Epithelial cell of proximal tubule (primary cell): Measurements from ENCODE around the gene PTPRT. TPM values are rescaled to one million over a fixed set of nuclear protein-coding genes. Genes with fewer than 3 reads are reported as not detected.

Source experiments
- DNase-seq: peaks from one replicate; pipeline ENCODE4 v3.0.0-alpha.2; 2011; ENCODE audit warnings: low read depth
- H3K4me3 ChIP-seq: 2 replicates; pipeline ENCODE4 v1.5.1; 2011; ENCODE audit warnings: low read depth, mild to moderate bottlenecking, low read length
- CTCF ChIP-seq: conservative IDR thresholded peaks from 2 replicates; pipeline ENCODE4 v1.5.1; 2012; ENCODE audit warnings: low read depth, mild to moderate bottlenecking, low read length
- total RNA-seq: library from RNA; depleted of rRNA; stranded (reverse); fragments of >200 nt; gene quantifications from 2 replicates; pipeline ENCODE4 v1.2.3, GENCODE V29; 2015

The PTPRT gene
- total RNA-seq, 1 donor from 2014 or later = not detected

DNA sequence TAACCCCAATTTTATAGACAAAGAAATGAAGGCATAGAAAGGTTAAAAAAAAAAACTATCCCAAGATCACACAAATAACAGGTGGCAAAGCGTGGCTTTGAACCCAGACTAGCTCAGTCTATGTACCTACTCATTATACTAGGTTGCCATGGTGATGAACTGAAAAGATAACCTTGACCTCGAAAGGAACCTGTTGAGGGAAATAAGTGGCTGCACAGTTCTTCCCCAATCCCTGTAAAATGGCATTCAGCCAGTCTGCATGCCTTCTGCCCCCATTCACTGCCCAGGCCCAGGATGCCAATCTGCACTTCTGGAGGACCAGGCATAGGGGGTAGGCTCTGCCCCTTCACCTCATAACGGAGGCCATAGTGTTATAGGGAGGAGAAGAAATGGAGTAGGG, 295.2 kb downstream of the PTPRT start:
- no peak for DNase-seq
- no peak overlapping the region for H3K4me3 ChIP-seq
- TF ChIP-seq CTCF = no peak

DNA sequence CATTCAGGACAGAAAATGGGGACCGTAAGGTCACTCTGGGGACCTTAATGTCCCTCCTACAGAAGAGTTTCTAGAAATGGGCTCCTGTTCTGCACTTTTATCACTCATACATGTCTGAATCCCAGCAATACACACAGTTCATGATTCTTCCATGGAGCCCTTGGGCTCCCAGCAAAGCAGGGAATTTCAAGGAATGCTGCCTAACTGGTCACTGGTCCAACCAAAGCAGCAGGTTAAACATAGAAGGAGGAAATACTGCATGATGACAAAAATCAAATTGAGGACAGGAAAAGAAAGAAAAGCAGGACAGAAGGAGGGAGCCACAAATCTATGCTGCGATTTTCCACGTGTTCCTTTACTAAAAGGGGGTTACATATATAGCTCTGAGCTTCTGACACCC, 300.2 kb downstream of the PTPRT start:
- DNase-seq = no peak
- TF ChIP-seq CTCF = no peak

DNA sequence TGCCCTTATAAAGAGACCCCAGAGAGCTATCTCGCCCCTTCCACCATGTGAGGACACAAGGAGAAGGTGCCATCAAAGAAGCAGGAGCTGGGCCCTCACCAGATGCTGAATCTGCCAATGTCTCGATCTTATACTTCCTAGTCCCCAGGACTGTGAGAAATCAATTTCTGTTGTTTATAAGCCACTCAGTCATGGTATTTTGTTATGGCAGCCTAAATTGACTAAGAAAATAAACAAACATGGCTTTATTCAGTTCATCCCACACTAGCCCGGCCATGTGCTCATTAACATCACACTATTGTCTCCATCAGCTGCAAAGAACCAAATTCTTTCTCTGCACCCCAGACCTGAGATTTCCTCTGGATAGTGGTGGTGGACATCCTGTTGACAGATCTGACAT, 302.4 kb downstream of the PTPRT start:
- no peak for DNase-seq
- TF ChIP-seq CTCF = no peak
- no peak overlapping the region for H3K4me3 ChIP-seq

More for the DNA sequence above, 300.2 kb downstream of the PTPRT start:
- H3K4me3 ChIP-seq = no peak overlapping the region

DNA sequence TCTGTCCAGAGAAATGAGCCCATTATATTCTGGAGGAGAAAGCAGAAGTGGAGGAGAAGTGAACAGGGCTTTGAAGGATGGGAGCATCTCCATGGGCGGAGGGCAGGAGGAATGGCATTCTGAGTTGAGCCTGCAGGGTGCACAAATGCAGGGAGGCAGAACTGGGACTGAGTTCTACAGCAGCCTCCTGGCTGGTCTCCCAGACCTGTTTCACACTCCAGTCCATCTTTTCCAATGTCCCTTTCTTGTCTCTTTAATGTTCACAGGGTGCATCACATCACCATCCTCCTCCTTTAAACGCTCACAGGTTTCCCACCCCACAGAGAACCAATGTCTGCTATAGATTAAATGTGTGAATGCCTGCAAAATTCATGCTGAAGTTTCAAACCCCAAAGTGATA, 302.9 kb downstream of the PTPRT start:
- TF ChIP-seq CTCF = no peak
- no peak for DNase-seq
- no peak overlapping the region for H3K4me3 ChIP-seq

GRCh38 chr20:42886046-42886445, 303.7 kb downstream of the PTPRT start:
- no peak overlapping the region for H3K4me3 ChIP-seq
- no peak for TF ChIP-seq CTCF
- DNase-seq = no peak

DNA sequence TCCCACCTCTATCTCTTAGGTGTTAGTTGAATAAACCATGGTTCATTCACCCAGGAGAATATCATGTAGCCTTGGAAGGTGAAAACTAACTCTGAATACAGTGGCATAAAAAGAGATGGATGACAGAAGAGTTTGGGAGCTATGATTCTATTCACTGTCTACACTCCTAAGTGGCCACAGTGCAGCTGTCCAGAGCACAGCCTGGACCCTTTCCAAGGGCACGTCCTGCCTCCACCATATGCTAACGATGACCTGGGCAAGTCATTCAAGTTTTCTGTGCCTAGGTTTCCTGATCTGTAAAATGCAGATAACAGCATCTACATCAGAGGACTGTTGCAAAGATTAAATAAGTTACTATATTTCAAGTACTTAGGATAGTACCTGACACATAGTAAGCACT, 314.1 kb downstream of the PTPRT start:
- TF ChIP-seq CTCF = no peak
- no peak for DNase-seq
- H3K4me3 ChIP-seq = no peak overlapping the region

GRCh38 chr20:42873259-42873658, 316.4 kb downstream of the PTPRT start:
- no peak overlapping the region for H3K4me3 ChIP-seq
- no peak for DNase-seq
- no peak for TF ChIP-seq CTCF
